Neural cell (in vitro differentiated cells): ENCODE measurements around the gene RHOC. TPM values are rescaled to one million over a fixed set of nuclear protein-coding genes. Genes with fewer than 3 reads are reported as not detected.

ENCODE experiments used
- H2AFZ ChIP-seq: fragments of 200-600, 300-800 bp; sonication (generic), shearing (Covaris generic); 2 replicates; pipeline ENCODE4 v1.6.0; 2014; ENCODE audit warnings: low read depth, mild to moderate bottlenecking, antibody characterized with exemption, low read length, moderate library complexity
- H3F3A ChIP-seq: fragments of 200-600 bp; shearing (Covaris generic); 2 replicates; pipeline ENCODE4 v1.6.1; 2016; ENCODE audit warnings: mild to moderate bottlenecking, moderate library complexity, mixed read lengths, antibody characterized with exemption, low read length; ENCODE audit not compliant: insufficient read depth, poor library complexity, severe bottlenecking
- H3K27ac ChIP-seq: fragments of 200-600, 300-800 bp; sonication (generic), shearing (Covaris generic); 2 replicates; pipeline ENCODE4 v1.5.1; 2014; ENCODE audit warnings: mild to moderate bottlenecking, low read length, moderate library complexity
- H3K27me3 ChIP-seq: fragments of 300-800, 200-600 bp; sonication (generic), shearing (Covaris generic); 2 replicates; pipeline ENCODE4 v1.6.0; 2014; ENCODE audit warnings: mild to moderate bottlenecking, low read depth, low read length, moderate library complexity; ENCODE audit not compliant: insufficient read depth
- H3K36me3 ChIP-seq: fragments of 300-800, 200-600 bp; sonication (generic), shearing (Covaris generic); 2 replicates; pipeline ENCODE4 v1.5.1; 2014; ENCODE audit warnings: mild to moderate bottlenecking, antibody characterized with exemption, low read length, moderate library complexity; ENCODE audit not compliant: insufficient read depth
- H3K4me2 ChIP-seq: fragments of 300-800, 200-600 bp; sonication (generic), shearing (Covaris generic); 2 replicates; pipeline ENCODE4 v1.6.0; 2014; ENCODE audit warnings: mild to moderate bottlenecking, low read length
- H3K4me3 ChIP-seq: fragments of 300-800, 200-600 bp; sonication (generic), shearing (Covaris generic); 2 replicates; pipeline ENCODE4 v1.5.1; 2014; ENCODE audit warnings: mild to moderate bottlenecking, low read length, moderate library complexity
- H3K79me2 ChIP-seq: fragments of 200-600 bp; shearing (Covaris generic); replicated peaks from 2 replicates; pipeline ENCODE4 v1.6.0; 2014; ENCODE audit warnings: mild to moderate bottlenecking, low read length, moderate library complexity; ENCODE audit not compliant: insufficient read depth
- H3K9ac ChIP-seq: fragments of 300-800, 200-600 bp; sonication (generic), shearing (Covaris generic); 2 replicates; pipeline ENCODE4 v1.6.1; 2016; ENCODE audit warnings: mild to moderate bottlenecking, low read length, mixed read lengths
- H3K9me2 ChIP-seq: fragments of 200-600 bp; shearing (Covaris generic); 2 replicates; pipeline ENCODE4 v1.6.1; 2016; ENCODE audit warnings: mild to moderate bottlenecking, low read length, mixed read lengths; ENCODE audit not compliant: insufficient read depth
- H3K9me3 ChIP-seq: fragments of 200-600, 300-800 bp; sonication (generic), shearing (Covaris generic); 2 replicates; pipeline ENCODE4 v1.6.1; 2016; ENCODE audit warnings: mild to moderate bottlenecking, mixed run types, low read length, moderate library complexity, mixed read lengths
- H4K20me1 ChIP-seq: fragments of 200-600 bp; shearing (Covaris generic); 2 replicates; pipeline ENCODE4 v1.6.1; 2016; ENCODE audit warnings: mild to moderate bottlenecking, mixed run types; ENCODE audit not compliant: insufficient read depth
- CTCF ChIP-seq: fragments of 450-650 bp; IDR thresholded peaks from 2 replicates; pipeline ENCODE4 v1.5.1; 2014; ENCODE audit warnings: antibody characterized with exemption, mild to moderate bottlenecking, moderate library complexity; ENCODE audit not compliant: poor library complexity, severe bottlenecking
- EP300 ChIP-seq: fragments of 450-650 bp; conservative IDR thresholded peaks from 2 replicates; pipeline ENCODE4 v1.6.1; 2014; ENCODE audit warnings: antibody characterized with exemption, mild to moderate bottlenecking, moderate library complexity; ENCODE audit not compliant: poor library complexity, severe bottlenecking
- EZH2 ChIP-seq: fragments of 200-600, 300-800 bp; shearing (Covaris generic), sonication (generic); IDR thresholded peaks from 2 replicates; pipeline ENCODE4 v1.6.1; 2014; ENCODE audit warnings: antibody characterized with exemption, low read length, borderline replicate concordance, mild to moderate bottlenecking; ENCODE audit not compliant: insufficient read depth, poor library complexity, severe bottlenecking
- MXI1 ChIP-seq: fragments of 450-650 bp; conservative IDR thresholded peaks from 2 replicates; pipeline ENCODE4 v1.6.1; 2014; ENCODE audit warnings: antibody characterized with exemption, mild to moderate bottlenecking; ENCODE audit not compliant: poor library complexity, severe bottlenecking
- POLR2AphosphoS5 ChIP-seq: IDR thresholded peaks from 2 replicates; pipeline ENCODE4 v1.6.1; 2012
- RAD21 ChIP-seq: fragments of 450-650 bp; conservative IDR thresholded peaks from 2 replicates; pipeline ENCODE4 v1.6.1; 2014; ENCODE audit warnings: antibody characterized with exemption, mild to moderate bottlenecking, moderate library complexity
- REST ChIP-seq: IDR thresholded peaks from 2 replicates; pipeline ENCODE4 v1.6.1; 2012; ENCODE audit warnings: borderline replicate concordance
- SMC3 ChIP-seq: fragments of 450-650 bp; conservative IDR thresholded peaks from 2 replicates; pipeline ENCODE4 v1.6.1; 2014; ENCODE audit warnings: antibody characterized with exemption, mild to moderate bottlenecking, moderate library complexity; ENCODE audit not compliant: poor library complexity
- TAF1 ChIP-seq: IDR thresholded peaks from 2 replicates; pipeline ENCODE4 v1.6.1; 2012; ENCODE audit warnings: low read depth
- polyA plus RNA-seq: library from polyadenylated mRNA; depleted of rRNA; stranded (reverse); fragments of >200 nt; gene quantifications from 2 replicates; pipeline ENCODE4 v1.2.3, GENCODE V29; 2014

RHOC gene
- polyA plus RNA-seq, 1 donor from 2014 or later, result 5.0 TPM

- no peak overlapping the region for H3K27ac ChIP-seq
- no peaks in the 10 kb centered on the region for H3K9me2 ChIP-seq
- H3F3A ChIP-seq, result no peaks in the 10 kb centered on the region
- H3K27me3 ChIP-seq, result peaks cover 20% of the 10 kb centered on the region
- no peaks in the 10 kb centered on the region for H4K20me1 ChIP-seq
- H3K4me2 ChIP-seq, result no peak overlapping the region
- H3K36me3 ChIP-seq, result no peaks in the 10 kb centered on the region
- peak; percentile 46 for TF ChIP-seq RAD21
- TF ChIP-seq CTCF, result peak; percentile 62
- no peak for TF ChIP-seq EZH2
- TF ChIP-seq EP300, result no peak
- no peak for TF ChIP-seq REST
- TF ChIP-seq SMC3, result peak; percentile 59
- TF ChIP-seq MXI1, result no peak
- TF ChIP-seq TAF1, result no peak
- no peak for TF ChIP-seq POLR2AphosphoS5
- no peak overlapping the region for H3K9ac ChIP-seq
- no peak overlapping the region for H2AFZ ChIP-seq
- no peak overlapping the region for H3K4me3 ChIP-seq
- H3K79me2 ChIP-seq, result no peaks in the 10 kb centered on the region
- H3K9me3 ChIP-seq, result no peaks in the 10 kb centered on the region
These were observed 11.9 kb upstream of the RHOC start for GRCh38 chr1:112718691-112719418.

DNA sequence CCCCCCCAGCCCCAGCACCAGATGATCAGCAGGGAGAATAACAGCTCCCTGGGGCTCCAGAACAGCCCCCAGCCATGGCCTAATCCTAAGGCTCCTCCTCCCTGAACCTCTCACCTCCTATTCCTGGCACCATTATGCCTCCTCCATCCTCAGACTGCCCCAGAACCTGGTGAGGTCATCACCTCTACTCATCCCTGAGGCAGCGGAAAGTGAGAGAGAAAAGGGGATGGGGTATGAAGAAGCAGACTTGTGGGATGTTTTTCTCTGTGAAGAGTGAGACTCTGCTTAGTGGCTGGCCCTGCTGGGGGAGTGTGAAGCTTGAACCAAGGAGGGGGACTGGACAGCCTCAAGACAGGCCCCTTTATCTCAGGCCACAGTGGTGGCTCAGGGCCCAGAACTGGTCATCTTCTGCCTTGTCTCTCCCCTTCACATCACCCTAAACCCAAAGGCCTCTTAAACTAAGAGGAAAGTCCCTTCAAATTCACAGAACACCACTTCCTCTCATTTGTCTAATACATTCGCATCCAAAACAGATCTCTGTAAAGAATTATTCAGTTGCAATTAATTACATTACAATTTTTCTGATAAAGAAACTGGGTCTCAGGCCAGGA is 10.4 kb upstream of the RHOC start:
- Histone ChIP-seq H3F3A (no peaks in the 10 kb centered on the region), H3K9ac (no peak overlapping the region)

More for the DNA sequence above, 10.4 kb upstream of the RHOC start:
- H3K9me2 ChIP-seq, result no peaks in the 10 kb centered on the region
- H3K36me3 ChIP-seq, result no peaks in the 10 kb centered on the region
- TF ChIP-seq POLR2AphosphoS5, result no peak
- TF ChIP-seq REST, result no peak
- no peak for TF ChIP-seq CTCF
- TF ChIP-seq SMC3, result no peak
- no peak for TF ChIP-seq MXI1
- no peak for TF ChIP-seq TAF1
- TF ChIP-seq RAD21, result no peak
- TF ChIP-seq EP300, result no peak
- no peak for TF ChIP-seq EZH2
- H3K4me2 ChIP-seq, result no peak overlapping the region
- peaks cover 27% of the 10 kb centered on the region for H3K27me3 ChIP-seq
- H3K4me3 ChIP-seq, result no peak overlapping the region
- H3K27ac ChIP-seq, result no peak overlapping the region
- no peak overlapping the region for H2AFZ ChIP-seq
- no peaks in the 10 kb centered on the region for H3K9me3 ChIP-seq
- H4K20me1 ChIP-seq, result no peaks in the 10 kb centered on the region
- no peaks in the 10 kb centered on the region for H3K79me2 ChIP-seq
